IMR-90 (cell line): ENCODE data around the gene AGBL1. TPM values are rescaled to one million over a fixed set of nuclear protein-coding genes. Genes with fewer than 3 reads are reported as not detected.

ENCODE experiments used
- ATAC-seq: fragments of 200-7000 bp; cut with Tn5 transposase; 2 replicates; pipeline ENCODE4 v1.9.1; 2020; ENCODE audit warnings: low read depth, mild to moderate bottlenecking, moderate library complexity
- BruUV-seq: library from RNA; stranded (reverse); fragments of 400-500 nt; replicated peaks from 2 replicates; lab custom pipeline; 2021; lab: Mats Ljungman, UMichigan
- CTCF ChIA-PET: fragments of 300-600 bp; formaldehyde crosslinking; extraction: SDS; loops from one replicate; lab custom pipeline; 2021; ENCODE audit warnings: antibody characterized with exemption; lab: Yijun Ruan, JAX
- POLR2A ChIA-PET: fragments of 300-600 bp; sonication (Branson Sonifier 250); formaldehyde crosslinking; loops from one replicate; lab custom pipeline; 2022; ENCODE audit warnings: antibody characterized with exemption; ENCODE audit not compliant: unreplicated experiment; lab: Charles Lee
- DNase-seq: peaks from one replicate; pipeline ENCODE4 v3.0.0; 2013
- H2AFZ ChIP-seq: replicated peaks from 2 replicates; pipeline ENCODE3; 2013; ENCODE audit warnings: low read length, mild to moderate bottlenecking; ENCODE audit not compliant: poor library complexity
- H2AK5ac ChIP-seq: 2 replicates; pipeline ENCODE4 v1.6.1; 2013; ENCODE audit warnings: low read depth, low read length, inconsistent platforms
- H2AK9ac ChIP-seq: replicated peaks from 2 replicates; pipeline ENCODE3; 2013; ENCODE audit warnings: mild to moderate bottlenecking, low read depth, low read length, moderate library complexity; ENCODE audit not compliant: poor library complexity
- H2BK120ac ChIP-seq: 2 replicates; pipeline ENCODE4 v1.6.1; 2013; ENCODE audit warnings: low read depth, low read length, inconsistent platforms
- H2BK15ac ChIP-seq: 3 replicates; pipeline ENCODE4 v1.6.1; 2013; ENCODE audit warnings: low read depth, low read length, inconsistent platforms
- H2BK20ac ChIP-seq: 2 replicates; pipeline ENCODE4 v1.6.1; 2013; ENCODE audit warnings: low read depth, mild to moderate bottlenecking, inconsistent platforms, low read length, moderate library complexity
- H2BK5ac ChIP-seq: 2 replicates; pipeline ENCODE4 v1.6.1; 2013; ENCODE audit warnings: mild to moderate bottlenecking, low read depth, low read length, inconsistent platforms; ENCODE audit not compliant: poor library complexity, severe bottlenecking
- H3K14ac ChIP-seq: replicated peaks from 2 replicates; pipeline ENCODE4 v1.6.1; 2013; ENCODE audit warnings: low read depth, low read length, inconsistent platforms
- H3K18ac ChIP-seq: 2 replicates; pipeline ENCODE4 v1.6.1; 2013; ENCODE audit warnings: low read depth, low read length, control low read depth
- H3K23ac ChIP-seq: 2 replicates; pipeline ENCODE4 v1.6.1; 2013; ENCODE audit warnings: low read depth, low read length, inconsistent platforms
- H3K27ac ChIP-seq: 2 replicates; pipeline ENCODE4 v1.5.1; 2013; ENCODE audit warnings: mild to moderate bottlenecking, control low read depth, low read length; ENCODE audit not compliant: insufficient read depth
- H3K27me3 ChIP-seq: 2 replicates; pipeline ENCODE4 v1.6.1; 2013; ENCODE audit warnings: low read length; ENCODE audit not compliant: control insufficient read depth, insufficient read depth
- H3K36me3 ChIP-seq: 2 replicates; pipeline ENCODE4 v1.6.1; 2013; ENCODE audit warnings: low read length, mixed read lengths; ENCODE audit not compliant: control insufficient read depth, insufficient read depth
- H3K4ac ChIP-seq: 2 replicates; pipeline ENCODE4 v1.6.1; 2013; ENCODE audit warnings: low read depth, low read length, inconsistent platforms
- H3K4me1 ChIP-seq: 2 replicates; pipeline ENCODE4 v1.6.1; 2013; ENCODE audit warnings: low read length, mixed read lengths; ENCODE audit not compliant: control insufficient read depth, insufficient read depth
- H3K4me2 ChIP-seq: 2 replicates; pipeline ENCODE4 v1.6.1; 2013; ENCODE audit warnings: low read depth, mild to moderate bottlenecking, control low read depth, low read length, moderate library complexity
- H3K4me3 ChIP-seq: 2 replicates; pipeline ENCODE4 v1.5.1; 2013; ENCODE audit warnings: low read depth, mild to moderate bottlenecking, control low read depth, low read length, moderate library complexity; ENCODE audit not compliant: insufficient read depth
- H3K56ac ChIP-seq: 2 replicates; pipeline ENCODE4 v1.6.1; 2013; ENCODE audit warnings: low read length, inconsistent platforms; ENCODE audit not compliant: insufficient read depth; ENCODE audit errors: extremely low read depth
- H3K79me1 ChIP-seq, 2 experiments: 2 replicates each; pipeline ENCODE4 v1.6.1; 2013; ENCODE audit warnings: low read length in 2 of 2, inconsistent platforms in 1 of 2, low read depth in 1 of 2
- H3K9ac ChIP-seq: 2 replicates; pipeline ENCODE4 v1.6.1; 2013; ENCODE audit warnings: low read depth, low read length, control low read depth
- H3K9me1 ChIP-seq: 2 replicates; pipeline ENCODE4 v1.6.1; 2013; ENCODE audit warnings: low read length, inconsistent platforms; ENCODE audit not compliant: insufficient read depth
- H3K9me3 ChIP-seq: 2 replicates; pipeline ENCODE4 v1.6.1; 2013; ENCODE audit warnings: low read length; ENCODE audit not compliant: control insufficient read depth, insufficient read depth
- H4K20me1 ChIP-seq: 2 replicates; pipeline ENCODE4 v1.6.1; 2013; ENCODE audit warnings: low read length, inconsistent platforms; ENCODE audit not compliant: insufficient read depth
- H4K5ac ChIP-seq: 2 replicates; pipeline ENCODE4 v1.6.1; 2013; ENCODE audit warnings: mild to moderate bottlenecking, low read depth, low read length, control low read depth
- H4K8ac ChIP-seq, 2 experiments: 2 replicates each; pipeline ENCODE4 v1.6.1; 2013; ENCODE audit warnings: low read depth in 2 of 2, low read length in 2 of 2, control low read depth in 1 of 2, inconsistent platforms in 1 of 2
- H4K91ac ChIP-seq: 2 replicates; pipeline ENCODE4 v1.6.1; 2013; ENCODE audit warnings: low read depth, low read length, inconsistent platforms; ENCODE audit not compliant: insufficient read depth
- BHLHE40 ChIP-seq: fragments of 150-350 bp; IDR thresholded peaks from 2 replicates; pipeline ENCODE4 v1.6.1; 2016; ENCODE audit warnings: mild to moderate bottlenecking, low read depth, low read length
- CEBPB ChIP-seq: IDR thresholded peaks from 2 replicates; pipeline ENCODE4 v1.6.1; 2012; ENCODE audit warnings: low read depth, low read length, improper control_type of control experiment
- CHD1 ChIP-seq: IDR thresholded peaks from 2 replicates; pipeline ENCODE4 v1.6.1; 2012; ENCODE audit warnings: low read depth, low read length, improper control_type of control experiment
- CTCF ChIP-seq: conservative IDR thresholded peaks from 2 replicates; pipeline ENCODE4 v1.5.1; 2012; ENCODE audit warnings: mild to moderate bottlenecking, low read depth, low read length, improper control_type of control experiment
- ELK1 ChIP-seq: fragments of 150-350 bp; IDR thresholded peaks from 2 replicates; pipeline ENCODE4 v1.6.1; 2016; ENCODE audit warnings: low read depth, mild to moderate bottlenecking, low read length, moderate library complexity, borderline replicate concordance
- FOS ChIP-seq: fragments of 150-350 bp; IDR thresholded peaks from 2 replicates; pipeline ENCODE4 v1.6.1; 2016; ENCODE audit warnings: low read depth, low read length
- MAFK ChIP-seq: IDR thresholded peaks from 2 replicates; pipeline ENCODE4 v1.6.1; 2012; ENCODE audit warnings: low read depth, low read length, improper control_type of control experiment
- MAZ ChIP-seq: IDR thresholded peaks from 2 replicates; pipeline ENCODE4 v1.6.1; 2012; ENCODE audit warnings: low read depth, mild to moderate bottlenecking, low read length, improper control_type of control experiment, moderate library complexity, borderline replicate concordance
- MXI1 ChIP-seq: IDR thresholded peaks from 2 replicates; pipeline ENCODE4 v1.6.1; 2012; ENCODE audit warnings: low read depth, mild to moderate bottlenecking, low read length, moderate library complexity, borderline replicate concordance
- NFE2L2 ChIP-seq: fragments of 150-350 bp; IDR thresholded peaks from 2 replicates; pipeline ENCODE4 v1.6.1; 2016; ENCODE audit warnings: low read depth, mild to moderate bottlenecking, low read length
- POLR2A ChIP-seq: IDR thresholded peaks from 2 replicates; pipeline ENCODE4 v1.6.1; 2012; ENCODE audit warnings: mild to moderate bottlenecking, low read depth, low read length
- RAD21 ChIP-seq: IDR thresholded peaks from 2 replicates; pipeline ENCODE4 v1.6.1; 2012; ENCODE audit warnings: low read length, improper control_type of control experiment
- RCOR1 ChIP-seq: IDR thresholded peaks from 2 replicates; pipeline ENCODE4 v1.6.1; 2012; ENCODE audit warnings: mild to moderate bottlenecking, low read length, improper control_type of control experiment; ENCODE audit not compliant: insufficient replicate concordance
- RFX5 ChIP-seq: IDR thresholded peaks from 2 replicates; pipeline ENCODE4 v1.8.0; 2012; ENCODE audit warnings: low read depth, mild to moderate bottlenecking, low read length, moderate library complexity
- SMC3 ChIP-seq: fragments of 150-350 bp; IDR thresholded peaks from 2 replicates; pipeline ENCODE4 v1.6.1; 2016; ENCODE audit warnings: low read depth, mild to moderate bottlenecking, antibody characterized with exemption, low read length, moderate library complexity
- WGBS, 2 experiments: methylation state at CpG; one replicate each; pipeline versions ENCODE4 v1.1.5 to v1.1.7; 2013; ENCODE audit warnings: missing lambda C conversion rate in 2 of 2; ENCODE audit not compliant: insufficient read length in 1 of 2; ENCODE audit errors: extremely low coverage in 2 of 2; 5-methylcytosine and 5-hydroxymethylcytosine counted together
- dilution Hi-C: fragments of 300-500 bp; cut with HindIII; formaldehyde crosslinking; loops from one replicate; pipeline ENCODE4 v1.14.3; 2018; ENCODE audit warnings: low sequenced_read_pairs; ENCODE audit not compliant: unreplicated experiment
- in situ Hi-C: fragments of 300-500 bp; cut with MboI; formaldehyde crosslinking; loops from 3 replicates; pipeline ENCODE4 v1.14.3; 2019; ENCODE audit warnings: low sequenced_read_pairs, inconsistent platforms, mixed read lengths
- intact Hi-C: fragments of 100-400 bp; cut with micrococcal nuclease; formaldehyde crosslinking; loops from 2 replicates; pipeline ENCODE4 v1.10.0; 2022
- polyA plus RNA-seq, 3 experiments: library from polyadenylated mRNA; depleted of rRNA; stranded (reverse); fragments of >200 nt; gene quantifications; 2 replicates each; pipeline ENCODE4 v1.2.3, GENCODE V29; 2012; ENCODE audit warnings: low replicate concordance in 1 of 3
- total RNA-seq: library from RNA; depleted of rRNA; stranded (reverse); fragments of >200 nt; gene quantifications from 2 replicates; pipeline ENCODE4 v1.2.3, GENCODE V29; 2012
- TF ChIP-seq, protein P1 (sequence below): fragments of 150-350 bp; IDR thresholded peaks from 2 replicates; pipeline ENCODE4 v1.6.1; 2017; ENCODE audit warnings: mild to moderate bottlenecking, antibody characterized with exemption, low read length, low read depth

AGBL1 gene
- total and polyA plus RNA-seq, 2 of the 4 experiments (the other 2 are of a cell fraction): not detected

DNA sequence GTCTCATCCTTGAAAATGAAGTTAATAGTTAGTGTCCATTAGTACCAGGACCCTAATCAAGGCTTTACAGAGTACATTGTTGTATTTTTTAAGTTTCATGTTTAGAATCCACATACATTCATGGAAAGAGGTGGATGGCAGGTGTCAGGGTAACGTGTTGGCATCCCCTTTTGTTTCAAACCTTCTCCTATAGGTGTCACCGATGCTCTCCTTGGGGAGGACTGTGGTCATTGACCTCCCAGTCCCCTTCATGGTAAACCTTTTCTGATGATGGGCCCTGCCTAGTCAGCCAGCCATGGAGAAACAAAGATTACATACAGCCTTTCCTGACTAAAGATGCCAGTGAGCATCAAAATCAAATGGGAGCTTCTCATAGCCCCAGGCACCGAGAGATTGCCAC is 574.8 kb downstream of the AGBL1 start:
- Histone ChIP-seq H2AK9ac (no peak overlapping the region), H3K27me3 (no peaks in the 10 kb centered on the region), H3K4ac (no peak overlapping the region), H4K5ac (no peak overlapping the region), H3K4me2 (no peak overlapping the region), H4K91ac (no peak overlapping the region), H3K18ac (no peak overlapping the region), H3K23ac (no peak overlapping the region), H3K79me1 (no peaks in the 10 kb centered on the region), H4K8ac (no peak overlapping the region), H2AK5ac (no peak overlapping the region), H3K4me1 (no peaks in the 10 kb centered on the region), H2BK5ac (no peak overlapping the region), H2BK15ac (no peak overlapping the region), H3K27ac (no peak overlapping the region), H2AFZ (no peak overlapping the region), H2BK120ac (no peak overlapping the region), H4K20me1 (no peaks in the 10 kb centered on the region), H3K36me3 (no peaks in the 10 kb centered on the region), H3K9me3 (peaks cover 9% of the 10 kb centered on the region), H3K56ac (no peak overlapping the region), H2BK20ac (no peak overlapping the region), H3K4me3 (no peak overlapping the region), H3K9ac (no peak overlapping the region), H3K14ac (no peak overlapping the region), H3K9me1 (no peaks in the 10 kb centered on the region)
- no CpG with 5 or more reads among the region's 3 CpGs for WGBS, 2 experiments
- no peak for ATAC-seq
- CTCF ChIA-PET: no interaction called here
- no TSS peak for BruUV-seq
- DNase-seq: no peak
- TF ChIP-seq ELK1: no peak
- no peak for TF ChIP-seq MAZ
- no peak for TF ChIP-seq RAD21
- TF ChIP-seq RFX5: no peak
- no peak for TF ChIP-seq FOS
- no peak for TF ChIP-seq RCOR1
- no peak for TF ChIP-seq CEBPB
- no peak for TF ChIP-seq NFE2L2
- TF ChIP-seq SMC3: no peak
- no peak for TF ChIP-seq POLR2A
- TF ChIP-seq BHLHE40: no peak
- TF ChIP-seq MAFK: no peak
- TF ChIP-seq MXI1: no peak
- no peak for TF ChIP-seq CHD1
- TF ChIP-seq CTCF: no peak
- TF ChIP-seq, protein P1, sequence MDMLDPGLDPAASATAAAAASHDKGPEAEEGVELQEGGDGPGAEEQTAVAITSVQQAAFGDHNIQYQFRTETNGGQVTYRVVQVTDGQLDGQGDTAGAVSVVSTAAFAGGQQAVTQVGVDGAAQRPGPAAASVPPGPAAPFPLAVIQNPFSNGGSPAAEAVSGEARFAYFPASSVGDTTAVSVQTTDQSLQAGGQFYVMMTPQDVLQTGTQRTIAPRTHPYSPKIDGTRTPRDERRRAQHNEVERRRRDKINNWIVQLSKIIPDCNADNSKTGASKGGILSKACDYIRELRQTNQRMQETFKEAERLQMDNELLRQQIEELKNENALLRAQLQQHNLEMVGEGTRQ: no peak
- dilution Hi-C loops: no loop called here
- in situ Hi-C loops: no loop called here
- intact Hi-C loops: no loop called here
- POLR2A ChIA-PET: no interaction called here
